ENCODE results near the gene MED10.

DNA sequence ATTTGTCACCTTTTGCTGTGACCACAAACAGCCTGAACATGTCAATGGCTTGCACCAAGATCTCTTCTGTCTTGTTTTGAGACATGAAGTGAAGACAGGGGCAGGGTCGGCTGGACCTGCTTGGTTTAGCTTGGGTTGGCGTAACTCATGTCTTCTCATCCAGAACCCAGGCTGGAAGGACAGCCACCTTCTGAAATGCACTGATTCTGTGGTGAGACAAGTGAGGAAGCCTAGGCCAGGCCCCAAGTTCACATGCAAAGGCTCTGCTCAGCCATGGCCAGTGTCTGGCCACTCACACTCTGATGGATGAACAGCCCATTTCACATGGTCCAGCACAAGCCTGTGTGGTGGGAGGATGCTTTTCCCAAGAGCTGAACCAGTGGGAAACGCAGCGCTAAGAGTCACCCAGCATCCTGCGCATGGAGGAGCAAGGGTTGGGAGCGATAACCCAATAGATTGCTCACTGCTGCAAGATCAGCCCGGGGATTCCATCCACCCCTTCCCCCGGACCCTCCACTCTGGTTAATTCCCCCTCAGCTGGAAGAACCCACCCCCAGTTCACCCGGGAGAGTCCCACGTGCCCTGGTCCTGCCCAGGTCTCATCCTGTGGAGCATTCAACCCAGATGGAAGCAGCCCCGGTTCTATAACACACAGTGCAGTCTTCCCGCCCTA, 16.2 kb upstream of the MED10 start:
- no peak for TF ChIP-seq CTCF (conservative IDR thresholded peaks at IDR 0.05)
- TF ChIP-seq ZFX (IDR thresholded peaks at IDR 0.05) = no peak
